PC-3 (cell line): ENCODE measurements around the gene LAMB4.

Source experiments
- CTCF ChIP-seq: fragments of 300-600 bp; sonication (generic); conservative IDR thresholded peaks from 2 replicates; pipeline ENCODE4 v1.5.1; 2017; ENCODE audit warnings: antibody characterized with exemption, low read depth, mild to moderate bottlenecking, low read length
- EZH2 ChIP-seq: fragments of 300-600 bp; sonication (generic); IDR thresholded peaks from one replicate; pipeline ENCODE4 v1.6.1; 2017; ENCODE audit warnings: antibody characterized with exemption, mild to moderate bottlenecking, low read length; ENCODE audit not compliant: unreplicated experiment
- EZH2phosphoT487 ChIP-seq: fragments of 300-600 bp; sonication (generic); IDR thresholded peaks from 2 replicates; pipeline ENCODE4 v1.6.1; 2018; ENCODE audit warnings: mild to moderate bottlenecking, antibody characterized with exemption, low read length, borderline replicate concordance

GRCh38 chr7:108136191-108136688 lies 6.1 kb upstream of the LAMB4 start:
- TF ChIP-seq CTCF (no peak), EZH2 (no peak), EZH2phosphoT487 (no peak)
